H54 (cell line): ENCODE measurements around the gene TOP2B.

Experiments
- DNase-seq: peaks from one replicate; pipeline ENCODE4 v3.0.0; 2011; ENCODE audit warnings: low spot score, mixed read lengths; ENCODE audit not compliant: insufficient read length
- FAIRE-seq: peaks from 3 replicates; lab custom pipeline; 2011; peaks lifted over from hg19 to GRCh38; lab: Jason Lieb, UNC
- POLR2A ChIP-seq: IDR thresholded peaks from 2 replicates; pipeline ENCODE4 v1.6.1; 2011; ENCODE audit warnings: low read depth, mild to moderate bottlenecking, low read length

TOP2B gene

GRCh38 chr3:25662736-25663320 lies 1.9 kb downstream of the TOP2B start:
- DNase-seq (no peak), FAIRE-seq (no peak)
- TF ChIP-seq POLR2A, result no peak

- TF ChIP-seq POLR2A, result no peak
- FAIRE-seq, result no peak
- no peak for DNase-seq
These were observed 2.8 kb downstream of the TOP2B start for GRCh38 chr3:25661694-25662437.

GRCh38 chr3:25658836-25659235 lies 5.9 kb downstream of the TOP2B start:
- no peak for TF ChIP-seq POLR2A
- DNase-seq (no peak), FAIRE-seq (no peak)

GRCh38 chr3:25657293-25657692 lies 7.4 kb downstream of the TOP2B start:
- FAIRE-seq (no peak), DNase-seq (no peak)
- no peak for TF ChIP-seq POLR2A

- no peak for DNase-seq
- no peak for FAIRE-seq
- TF ChIP-seq POLR2A, result no peak
These were observed 9.0 kb downstream of the TOP2B start for GRCh38 chr3:25655659-25656058.

- TF ChIP-seq POLR2A, result no peak
- DNase-seq (no peak), FAIRE-seq (no peak)
These were observed 10.1 kb downstream of the TOP2B start for GRCh38 chr3:25654576-25654975.

GRCh38 chr3:25653322-25653721 lies 11.4 kb downstream of the TOP2B start:
- no peak for TF ChIP-seq POLR2A
- no peak for FAIRE-seq
- DNase-seq, result no peak

GRCh38 chr3:25652921-25653320 lies 11.8 kb downstream of the TOP2B start:
- TF ChIP-seq POLR2A, result no peak
- no peak for DNase-seq
- no peak for FAIRE-seq

- no peak for TF ChIP-seq POLR2A
- no peak for FAIRE-seq
- DNase-seq, result no peak
These were observed 15.5 kb downstream of the TOP2B start for GRCh38 chr3:25648925-25649830.

GRCh38 chr3:25648107-25648535 lies 16.6 kb downstream of the TOP2B start:
- FAIRE-seq (peak; percentile 97), DNase-seq (peak; percentile 18)
- no peak for TF ChIP-seq POLR2A

- TF ChIP-seq POLR2A, result no peak
- FAIRE-seq (no peak), DNase-seq (no peak)
These were observed 29.7 kb downstream of the TOP2B start for GRCh38 chr3:25635038-25635437.

- FAIRE-seq (no peak), DNase-seq (no peak)
- no peak for TF ChIP-seq POLR2A
These were observed 30.8 kb downstream of the TOP2B start for GRCh38 chr3:25633919-25634318.

GRCh38 chr3:25631989-25632388 lies 32.7 kb downstream of the TOP2B start:
- TF ChIP-seq POLR2A, result no peak
- DNase-seq (no peak), FAIRE-seq (no peak)

GRCh38 chr3:25621087-25621486 lies 43.6 kb downstream of the TOP2B start:
- TF ChIP-seq POLR2A, result no peak
- DNase-seq (no peak), FAIRE-seq (no peak)
